DOHH2 (cell line): ENCODE measurements around the gene TMPRSS2.

ENCODE experiments used
- CTCF ChIP-seq: fragments of 200-600 bp; sonication (generic); IDR thresholded peaks from one replicate; pipeline ENCODE4 v1.5.1; 2014; ENCODE audit warnings: antibody characterized with exemption, mild to moderate bottlenecking, low read depth, low read length; ENCODE audit not compliant: poor library complexity, severe bottlenecking
- EZH2phosphoT487 ChIP-seq: fragments of 200-600 bp; sonication (generic); IDR thresholded peaks from 2 replicates; pipeline ENCODE4 v1.6.1; 2017; ENCODE audit warnings: borderline replicate concordance, mild to moderate bottlenecking, antibody characterized with exemption, low read length, moderate library complexity, mixed read lengths

DNA sequence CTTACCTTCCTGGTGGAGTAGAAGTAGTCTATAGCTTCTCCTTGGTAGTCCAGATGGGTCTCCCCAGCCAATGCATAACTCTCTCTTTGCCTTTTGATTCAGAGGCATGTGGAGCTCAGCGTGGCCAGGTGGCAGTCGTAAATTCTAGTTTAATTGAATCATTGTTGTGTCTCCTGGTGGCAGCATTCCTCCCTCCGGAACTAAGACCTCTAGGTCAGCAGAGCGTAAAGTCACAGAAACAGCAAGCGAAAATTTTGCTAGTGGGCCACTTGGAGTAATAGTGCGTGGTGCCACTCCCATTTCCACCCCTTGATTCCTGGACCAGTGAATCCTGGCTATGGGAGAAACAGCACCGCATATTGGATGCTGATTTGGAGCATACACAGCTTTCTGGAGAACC lies 3.9 kb upstream of the TMPRSS2 start:
- TF ChIP-seq CTCF (no peak), EZH2phosphoT487 (no peak)
